MCF 10A (cell line): Measurements from ENCODE around the gene TAPBPL. TPM values are rescaled to one million over a fixed set of nuclear protein-coding genes. Genes with fewer than 3 reads are reported as not detected.
"Not testable (repeated sequence)": the region's sequence is repeated elsewhere in the genome, so short reads cannot be mapped to it uniquely, and the experiment has no call there.

Source experiments
- BruUV-seq: library from RNA; stranded (reverse); fragments of 400-500 nt; replicated peaks from 2 replicates; lab custom pipeline; 2021; lab: Mats Ljungman, UMichigan
- CTCF ChIA-PET: fragments of 300-600 bp; sonication (Branson Sonifier 250); formaldehyde crosslinking; extraction: SDS; loops from one replicate; lab custom pipeline; 2021; ENCODE audit warnings: antibody characterized with exemption, inconsistent platforms; lab: Yijun Ruan, JAX
- POLR2A ChIA-PET: fragments of 300-600, 350-650 bp; sonication (Branson Sonifier 250); formaldehyde crosslinking; extraction: SDS; loops from one replicate; lab custom pipeline; 2020; ENCODE audit warnings: antibody characterized with exemption, inconsistent platforms; lab: Yijun Ruan, JAX
- DNase-seq: peaks from one replicate; pipeline ENCODE4 v3.0.0-alpha.2; 2018; ENCODE audit not compliant: unreplicated experiment
- H3K27ac Mint-ChIP-seq: one replicate; pipeline ENCODE4 v1.8.0; 2022; ENCODE audit warnings: mild to moderate bottlenecking, low read depth, mixed read lengths; ENCODE audit not compliant: unreplicated experiment
- H3K27me3 Mint-ChIP-seq: one replicate; pipeline ENCODE4 v1.8.0; 2022; ENCODE audit warnings: mixed read lengths; ENCODE audit not compliant: insufficient read depth, unreplicated experiment
- H3K36me3 Mint-ChIP-seq: one replicate; pipeline ENCODE4 v1.8.0; 2022; ENCODE audit warnings: mild to moderate bottlenecking, moderate library complexity, mixed read lengths; ENCODE audit not compliant: insufficient read depth, unreplicated experiment
- H3K4me1 Mint-ChIP-seq: one replicate; pipeline ENCODE4 v1.8.0; 2022; ENCODE audit warnings: mixed read lengths; ENCODE audit not compliant: insufficient read depth, unreplicated experiment
- H3K4me3 Mint-ChIP-seq: one replicate; pipeline ENCODE4 v1.8.0; 2022; ENCODE audit warnings: mild to moderate bottlenecking, moderate library complexity, mixed read lengths; ENCODE audit not compliant: unreplicated experiment
- H3K9me3 Mint-ChIP-seq: one replicate; pipeline ENCODE4 v1.8.0; 2022; ENCODE audit warnings: mixed read lengths; ENCODE audit not compliant: unreplicated experiment
- intact Hi-C: fragments of 100-400 bp; cut with micrococcal nuclease; formaldehyde crosslinking; loops from 2 replicates; pipeline ENCODE4 v1.14.1; 2022
- total RNA-seq: library from RNA; stranded (reverse); gene quantifications from 2 replicates; pipeline ENCODE4 v1.2.3, GENCODE V29; 2022
- TF ChIP-seq, protein P1 (sequence below): fragments of 200-600 bp; IDR thresholded peaks from one replicate; pipeline ENCODE4 v1.8.0; 2022; ENCODE audit warnings: antibody characterized with exemption, mild to moderate bottlenecking; ENCODE audit not compliant: unreplicated experiment

TAPBPL gene
- total RNA-seq, 1 experiment from 2014 or later: 8.1 TPM

DNA sequence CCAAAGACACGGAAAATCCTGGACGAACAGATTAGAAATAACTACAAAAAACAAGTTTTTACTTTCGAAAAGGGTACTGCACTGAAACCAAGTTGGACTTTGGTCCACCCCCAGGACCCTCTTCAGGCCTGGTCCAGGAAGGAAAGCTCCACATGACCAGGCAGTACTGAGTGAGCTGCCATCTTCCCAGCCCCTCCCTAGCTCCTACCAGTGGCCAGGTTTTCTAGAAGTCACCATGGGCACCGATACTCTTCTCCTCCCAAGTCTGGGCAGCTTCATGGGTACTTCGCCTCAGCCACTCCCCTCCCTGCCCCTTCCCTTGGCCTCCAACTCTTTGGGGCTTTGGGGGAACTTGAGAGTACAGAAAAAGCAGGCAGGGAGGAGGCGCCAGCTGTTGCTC is 12.0 kb downstream of the TAPBPL start:
- POLR2A ChIA-PET: interaction anchor here (0.6 to 3.8 kb wide), 5 partner anchors 12 to 48 kb away, joined by 3 to 26 read pairs (median 4); partner anchors contain the start of gene TAPBPL
- TF ChIP-seq, protein P1, sequence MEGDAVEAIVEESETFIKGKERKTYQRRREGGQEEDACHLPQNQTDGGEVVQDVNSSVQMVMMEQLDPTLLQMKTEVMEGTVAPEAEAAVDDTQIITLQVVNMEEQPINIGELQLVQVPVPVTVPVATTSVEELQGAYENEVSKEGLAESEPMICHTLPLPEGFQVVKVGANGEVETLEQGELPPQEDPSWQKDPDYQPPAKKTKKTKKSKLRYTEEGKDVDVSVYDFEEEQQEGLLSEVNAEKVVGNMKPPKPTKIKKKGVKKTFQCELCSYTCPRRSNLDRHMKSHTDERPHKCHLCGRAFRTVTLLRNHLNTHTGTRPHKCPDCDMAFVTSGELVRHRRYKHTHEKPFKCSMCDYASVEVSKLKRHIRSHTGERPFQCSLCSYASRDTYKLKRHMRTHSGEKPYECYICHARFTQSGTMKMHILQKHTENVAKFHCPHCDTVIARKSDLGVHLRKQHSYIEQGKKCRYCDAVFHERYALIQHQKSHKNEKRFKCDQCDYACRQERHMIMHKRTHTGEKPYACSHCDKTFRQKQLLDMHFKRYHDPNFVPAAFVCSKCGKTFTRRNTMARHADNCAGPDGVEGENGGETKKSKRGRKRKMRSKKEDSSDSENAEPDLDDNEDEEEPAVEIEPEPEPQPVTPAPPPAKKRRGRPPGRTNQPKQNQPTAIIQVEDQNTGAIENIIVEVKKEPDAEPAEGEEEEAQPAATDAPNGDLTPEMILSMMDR: no peak
- Mint-ChIP-seq H3K27me3 (no peaks in the 10 kb centered on the region), H3K27ac (no peak overlapping the region), H3K9me3 (no peaks in the 10 kb centered on the region), H3K4me1 (no peaks in the 10 kb centered on the region), H3K36me3 (peaks cover 37% of the 10 kb centered on the region), H3K4me3 (no peak overlapping the region)
- BruUV-seq: no TSS peak
- CTCF ChIA-PET: interaction anchor here (0.6 to 2.7 kb wide), 7 partner anchors 12 to 180 kb away, joined by 3 to 33 read pairs (median 6); partner anchors contain the start of gene TAPBPL
- intact Hi-C loops: loop anchor here (2.0 to 10.0 kb wide), 2 partner anchors 269 to 399 kb away; no protein-coding TSS in a partner anchor
- no peak for DNase-seq

DNA sequence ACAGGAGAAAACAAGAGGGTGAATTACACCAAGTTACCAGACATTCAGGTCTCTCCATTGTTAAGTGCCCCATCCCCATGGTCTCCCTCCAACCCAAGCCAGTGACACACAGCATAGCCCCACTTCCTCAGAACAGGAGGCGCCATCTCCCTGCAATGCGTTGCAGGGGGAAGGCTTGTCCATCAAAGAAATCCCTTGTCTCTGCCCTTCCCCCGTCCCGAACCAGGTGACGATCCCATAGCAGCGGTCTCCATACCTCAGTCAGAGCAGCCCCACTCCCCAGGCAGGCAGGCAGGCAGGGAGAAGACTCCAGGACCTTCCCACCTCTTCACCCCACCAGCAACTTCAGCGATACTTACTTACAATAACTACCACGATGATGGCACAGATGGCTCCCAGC is 12.7 kb downstream of the TAPBPL start:
- no peak overlapping the region for H3K4me3 Mint-ChIP-seq
- H3K36me3 Mint-ChIP-seq: peaks cover 39% of the 10 kb centered on the region
- no peaks in the 10 kb centered on the region for H3K4me1 Mint-ChIP-seq
- no peaks in the 10 kb centered on the region for H3K9me3 Mint-ChIP-seq
- no peak for DNase-seq
- TF ChIP-seq, protein P1: no peak
- no peak overlapping the region for H3K27ac Mint-ChIP-seq
- H3K27me3 Mint-ChIP-seq: no peaks in the 10 kb centered on the region
- POLR2A ChIA-PET: interaction anchor here (0.9 to 2.1 kb wide), 4 partner anchors 13 to 87 kb away, joined by 5 to 22 read pairs (median 10); partner anchors contain the start of gene TAPBPL
- intact Hi-C loops: loop anchor here (2.0 to 10.0 kb wide), 2 partner anchors 270 to 400 kb away; no protein-coding TSS in a partner anchor
- CTCF ChIA-PET: interaction anchor here (0.5 to 2.7 kb wide), 19 partner anchors 9 to 611 kb away, joined by 3 to 59 read pairs (median 6); partner anchors contain the start of genes MRPL51 and TAPBPL
- no TSS peak for BruUV-seq

DNA sequence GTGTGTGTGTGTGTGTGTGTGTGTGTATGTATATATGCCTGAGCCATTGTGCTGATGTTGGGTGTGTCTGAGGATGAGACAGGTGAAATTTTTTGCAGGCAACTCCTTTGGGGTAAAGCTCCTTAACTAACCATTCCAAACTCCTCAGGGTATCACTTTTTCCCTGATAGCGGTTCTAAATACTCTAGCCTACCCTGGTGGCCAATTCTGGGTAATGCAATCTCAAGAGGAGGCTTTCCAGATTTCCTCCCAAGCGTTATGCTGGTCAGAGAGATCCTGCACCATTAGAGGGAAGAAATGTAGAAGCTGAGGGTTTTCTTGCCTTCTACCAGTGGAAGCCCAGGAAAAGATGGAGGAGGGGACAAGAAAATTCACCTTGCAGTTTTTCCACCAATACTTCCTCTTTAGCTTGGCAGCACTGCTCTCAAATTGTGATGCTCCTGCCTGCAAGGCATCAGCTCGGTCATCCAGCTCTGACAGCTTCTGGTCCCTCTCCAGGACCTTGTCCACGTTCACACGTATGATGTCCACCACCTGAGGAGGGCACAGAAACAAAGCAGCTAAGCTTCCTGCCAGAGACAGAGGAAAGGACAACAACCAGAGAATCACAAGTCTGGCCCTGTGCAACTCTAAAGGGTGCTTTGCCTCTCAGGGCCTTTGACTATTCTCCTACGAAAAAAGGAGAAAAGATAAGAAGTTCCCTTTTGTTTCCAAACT is 13.8 kb downstream of the TAPBPL start:
- H3K27ac Mint-ChIP-seq: no peak overlapping the region
- intact Hi-C loops: loop anchor here (1.0 to 10.0 kb wide), 6 partner anchors 42 to 478 kb away; partner anchors contain the start of gene LTBR
- no peak overlapping the region for H3K4me3 Mint-ChIP-seq
- BruUV-seq: no TSS peak
- ChIA-PET CTCF (interaction anchor here (0.6 to 2.7 kb wide), 48 partner anchors 10 to 1817 kb away, joined by 3 to 59 read pairs (median 5); partner anchors contain the start of genes MRPL51, SCNN1A and TAPBPL), POLR2A (interaction anchor here (0.6 to 2.1 kb wide), 15 partner anchors 14 to 153 kb away, joined by 3 to 22 read pairs (median 5); partner anchors contain the start of genes GAPDH, MRPL51 and TAPBPL)
- H3K36me3 Mint-ChIP-seq: peaks cover 32% of the 10 kb centered on the region
- no peaks in the 10 kb centered on the region for H3K27me3 Mint-ChIP-seq
- TF ChIP-seq, protein P1: peak; percentile 87
- DNase-seq: peak; percentile 75
- no peaks in the 10 kb centered on the region for H3K4me1 Mint-ChIP-seq
- H3K9me3 Mint-ChIP-seq: no peaks in the 10 kb centered on the region

DNA sequence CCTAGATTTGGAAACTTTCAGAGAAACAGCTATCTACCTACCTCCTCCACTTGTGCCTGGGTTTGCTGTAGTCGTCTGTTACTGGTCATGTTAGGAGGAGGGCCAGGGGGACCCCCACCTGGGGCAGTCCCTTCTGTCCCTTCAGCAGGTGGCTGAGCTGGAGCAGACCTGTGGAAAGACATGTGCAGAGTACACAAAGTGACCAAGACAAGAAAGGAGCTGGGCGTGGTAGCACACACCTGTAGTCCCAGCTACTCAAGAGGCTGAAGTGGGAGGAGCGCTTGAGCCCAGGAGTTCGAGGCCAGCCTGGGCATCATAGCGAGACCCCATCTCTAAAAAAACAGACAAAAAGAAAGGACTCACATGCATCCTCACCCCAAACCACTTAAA is 14.3 kb downstream of the TAPBPL start:
- intact Hi-C loops: loop anchor here (5.0 to 10.0 kb wide), 3 partner anchors 129 to 479 kb away; no protein-coding TSS in a partner anchor
- no peak for DNase-seq
- H3K4me1 Mint-ChIP-seq: peaks cover 4% of the 10 kb centered on the region
- BruUV-seq: no TSS peak
- ChIA-PET POLR2A (interaction anchor here (0.6 to 2.1 kb wide), 11 partner anchors 14 to 154 kb away, joined by 3 to 22 read pairs (median 7); partner anchors contain the start of genes GAPDH and TAPBPL), CTCF (interaction anchor here (0.6 to 2.7 kb wide), 42 partner anchors 11 to 1818 kb away, joined by 3 to 59 read pairs (median 5); partner anchors contain the start of genes MRPL51, SCNN1A and TAPBPL)
- H3K27ac Mint-ChIP-seq: no peak overlapping the region
- H3K4me3 Mint-ChIP-seq: no peak overlapping the region
- peaks cover 32% of the 10 kb centered on the region for H3K36me3 Mint-ChIP-seq
- TF ChIP-seq, protein P1: no peak
- no peaks in the 10 kb centered on the region for H3K27me3 Mint-ChIP-seq
- H3K9me3 Mint-ChIP-seq: no peaks in the 10 kb centered on the region

DNA sequence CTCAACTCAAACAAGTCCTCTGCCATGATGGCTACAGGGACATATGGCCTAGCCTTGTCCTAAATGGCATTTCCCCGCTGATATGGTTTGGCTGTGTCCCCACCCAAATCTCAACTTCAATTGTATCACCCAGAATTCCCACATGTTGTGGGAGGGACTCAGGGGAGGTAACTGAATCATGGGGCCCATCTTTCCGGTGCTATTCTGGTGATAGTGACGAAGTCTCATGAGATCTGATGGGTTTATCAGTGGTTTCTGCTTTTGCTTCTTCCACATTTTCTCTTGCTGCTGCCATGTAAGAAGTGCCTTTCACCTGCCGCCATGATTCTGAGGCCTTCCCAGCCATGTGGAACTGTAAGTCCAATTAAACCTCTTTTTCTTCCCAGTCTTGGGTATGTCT is 14.9 kb downstream of the TAPBPL start:
- CTCF ChIA-PET: interaction anchor here (0.6 to 2.7 kb wide), 12 partner anchors 15 to 478 kb away, joined by 3 to 59 read pairs (median 6); partner anchors contain the start of genes SCNN1A and TAPBPL
- BruUV-seq, DNase-seq, H3K27me3 Mint-ChIP-seq, H3K4me1 Mint-ChIP-seq, H3K9me3 Mint-ChIP-seq, H3K27ac Mint-ChIP-seq, H3K4me3 Mint-ChIP-seq: not testable (repeated sequence)
- H3K36me3 Mint-ChIP-seq: peaks cover 30% of the 10 kb centered on the region
- POLR2A ChIA-PET: interaction anchor here (1.9 to 2.1 kb wide), 2 partner anchors 42 to 72 kb away, joined by 14 to 16 read pairs; no protein-coding TSS in a partner anchor
- intact Hi-C loops: loop anchor here (5.0 to 10.0 kb wide), 3 partner anchors 129 to 479 kb away; no protein-coding TSS in a partner anchor
